Activated naive CD8-positive, alpha-beta T cell treated with anti-CD3 and anti-CD28 coated beads, Interleukin-2, amount 50 U/mL, for 24 hours (primary cell): ENCODE measurements around the gene SIRPB1.
"Not testable (repeated sequence)": the region's sequence is repeated elsewhere in the genome, so short reads cannot be mapped to it uniquely, and the experiment has no call there.

Source experiments
- ATAC-seq: fragments of 150-1000 bp; cut with Tn5 transposase; one replicate; pipeline ENCODE4 v1.10.0; 2021
- DNase-seq: peaks from one replicate; pipeline ENCODE4 v3.0.0; 2021
- H3K27ac Mint-ChIP-seq: one replicate; pipeline ENCODE4 v1.8.0; 2021; ENCODE audit warnings: mild to moderate bottlenecking, mixed read lengths
- H3K27me3 Mint-ChIP-seq: one replicate; pipeline ENCODE4 v1.8.0; 2021; ENCODE audit warnings: mixed read lengths
- H3K36me3 Mint-ChIP-seq: one replicate; pipeline ENCODE4 v1.8.0; 2021; ENCODE audit warnings: low read depth, mixed read lengths
- H3K4me1 Mint-ChIP-seq: one replicate; pipeline ENCODE4 v1.8.0; 2021; ENCODE audit warnings: mixed read lengths
- H3K4me3 Mint-ChIP-seq: one replicate; pipeline ENCODE4 v1.8.0; 2021; ENCODE audit warnings: mild to moderate bottlenecking, moderate library complexity, mixed read lengths
- H3K9me3 Mint-ChIP-seq: one replicate; pipeline ENCODE4 v1.8.0; 2021; ENCODE audit warnings: mixed read lengths

The SIRPB1 gene

DNA sequence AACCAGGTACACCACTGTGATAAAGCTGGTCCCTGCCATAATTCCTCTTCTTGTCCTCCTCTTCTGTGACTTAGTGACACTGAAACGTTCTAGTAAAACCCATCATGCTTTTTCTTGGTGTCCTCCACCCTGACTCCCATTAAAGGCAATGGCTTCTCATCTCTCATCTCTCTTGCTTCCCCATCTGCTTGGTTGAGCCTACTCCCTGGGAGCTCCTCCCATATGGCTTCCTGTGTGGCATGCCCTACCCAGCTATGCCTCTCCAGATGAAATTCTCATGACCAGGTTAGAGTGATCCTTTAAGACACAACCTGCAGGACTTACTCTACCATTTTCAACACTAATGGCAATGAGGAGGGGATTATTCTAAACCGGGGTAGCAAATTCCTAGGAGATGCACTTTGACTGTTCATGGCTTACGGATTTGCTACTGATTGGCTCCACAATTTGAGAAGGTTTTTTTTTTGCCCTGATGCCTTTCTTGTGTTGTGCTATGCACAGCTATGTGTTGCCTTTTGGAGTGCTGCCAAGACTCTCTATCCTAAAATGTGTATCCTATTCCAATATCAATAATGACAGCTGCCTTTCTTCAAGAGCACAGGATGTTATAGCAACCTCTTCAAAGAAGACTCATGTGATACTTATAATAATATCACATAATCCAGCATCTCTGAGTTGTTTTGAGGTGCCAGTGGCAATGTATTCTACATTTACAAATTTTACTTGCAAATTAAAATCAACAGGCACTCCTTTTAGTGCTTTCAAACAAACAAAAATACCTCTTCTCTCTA, 31.7 kb upstream of the SIRPB1 start:
- Mint-ChIP-seq H3K4me3 (no peak overlapping the region), H3K27ac (peak overlapping the region; percentile 72), H3K27me3 (no peaks in the 10 kb centered on the region), H3K36me3 (peaks cover 48% of the 10 kb centered on the region), H3K9me3 (peaks cover 16% of the 10 kb centered on the region), H3K4me1 (peaks cover 86% of the 10 kb centered on the region)
- no peak for DNase-seq
- no peak for ATAC-seq

DNA sequence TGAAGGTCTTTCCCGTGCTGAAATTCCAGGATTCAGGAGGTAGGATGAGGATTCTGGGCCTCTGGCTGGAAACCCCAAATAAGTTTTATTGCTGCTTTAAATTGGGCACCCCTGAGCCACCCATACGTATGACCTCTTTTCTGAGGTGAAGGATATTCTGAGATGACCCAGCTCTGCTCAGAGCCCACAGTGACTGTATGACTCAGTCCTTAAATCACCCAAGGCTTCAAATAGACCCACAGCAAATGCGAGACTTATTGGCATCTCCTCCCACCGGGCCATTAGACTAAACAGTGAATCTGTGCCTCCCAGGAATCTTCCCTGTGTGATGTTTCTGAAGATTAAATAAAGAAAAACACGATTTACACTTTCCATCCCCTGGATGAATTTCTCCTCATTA, 28.3 kb upstream of the SIRPB1 start:
- Mint-ChIP-seq H3K27me3 (no peaks in the 10 kb centered on the region), H3K36me3 (peaks cover 40% of the 10 kb centered on the region), H3K4me1 (peaks cover 80% of the 10 kb centered on the region), H3K4me3 (no peak overlapping the region), H3K9me3 (peaks cover under 1% of the 10 kb centered on the region), H3K27ac (peak overlapping the region; percentile 63)
- DNase-seq (no peak), ATAC-seq (peak; percentile 65)

DNA sequence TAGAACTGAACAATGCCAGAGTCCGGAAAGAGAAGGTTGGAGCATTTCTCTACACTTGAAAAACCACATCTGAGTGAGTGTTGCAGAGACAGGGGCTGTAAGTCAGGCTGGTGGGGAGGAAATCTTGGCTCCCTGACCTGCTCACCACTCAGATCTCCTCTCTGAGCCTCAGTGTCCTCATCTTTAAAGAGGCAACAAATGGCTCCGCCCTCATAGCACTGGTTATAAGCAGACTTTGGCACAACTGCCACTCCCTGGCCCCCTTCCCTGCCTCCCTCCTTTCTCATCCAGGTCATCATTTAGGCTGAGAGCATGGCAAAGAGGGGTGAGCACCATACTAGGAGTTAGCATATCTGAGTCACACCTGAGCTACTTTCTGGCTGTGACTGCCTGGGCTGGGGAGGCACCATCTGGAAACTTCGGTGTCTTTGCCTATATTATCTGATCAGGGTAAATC, 27.2 kb upstream of the SIRPB1 start:
- Mint-ChIP-seq H3K4me1 (peaks cover 71% of the 10 kb centered on the region), H3K27me3 (no peaks in the 10 kb centered on the region), H3K9me3 (no peaks in the 10 kb centered on the region), H3K36me3 (peaks cover 35% of the 10 kb centered on the region), H3K4me3 (peak overlapping the region; percentile 16), H3K27ac (peak overlapping the region; percentile 92)
- DNase-seq (no peak), ATAC-seq (peak; percentile 83)

DNA sequence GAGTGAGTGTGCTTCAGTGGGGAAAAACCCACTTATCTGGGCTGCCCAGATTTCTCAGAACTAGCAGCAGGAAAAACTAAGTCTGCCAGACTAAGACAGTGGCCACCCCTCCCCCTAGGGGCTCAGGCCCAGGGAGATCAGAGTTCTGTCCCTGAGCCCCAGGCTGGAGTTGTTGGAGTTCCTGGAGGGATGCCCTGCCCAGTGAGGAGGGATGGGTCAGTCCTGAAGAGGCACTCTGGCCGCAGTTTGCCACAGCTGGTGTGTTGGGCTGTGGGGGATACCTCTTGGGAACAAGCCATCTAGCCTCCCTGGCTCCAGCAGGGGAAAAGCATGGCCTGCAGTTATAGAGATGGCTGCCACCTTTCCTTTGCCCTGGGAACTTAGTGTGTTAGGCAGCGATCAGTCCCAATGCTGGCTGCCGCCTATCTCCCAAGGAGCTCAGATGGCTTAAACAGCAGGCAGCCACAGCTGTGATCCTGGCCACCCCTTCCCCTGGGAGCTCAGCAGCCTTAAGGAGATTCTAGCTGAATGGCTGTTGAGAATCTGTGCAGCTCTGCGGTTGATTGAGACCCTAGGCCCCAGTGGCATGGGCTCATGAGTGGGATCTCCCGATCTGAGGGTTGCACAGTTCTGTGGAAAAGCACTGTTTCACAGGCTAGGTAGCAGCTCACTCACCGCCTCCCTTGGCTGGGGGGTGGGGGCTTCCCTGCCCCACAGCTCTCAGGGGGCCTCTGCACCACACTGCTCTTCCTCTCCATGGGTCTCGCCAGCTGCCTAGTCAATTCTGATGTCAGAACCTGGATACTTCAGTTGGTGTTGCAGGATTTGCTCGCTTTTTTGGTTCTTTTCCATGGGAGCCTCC, 24.5 kb upstream of the SIRPB1 start:
- Mint-ChIP-seq H3K36me3 (peaks cover 32% of the 10 kb centered on the region), H3K27ac (peak overlapping the region; percentile 51), H3K4me1 (peaks cover 53% of the 10 kb centered on the region), H3K9me3 (no peaks in the 10 kb centered on the region), H3K27me3 (no peaks in the 10 kb centered on the region), H3K4me3 (no peak overlapping the region)
- DNase-seq (no peak), ATAC-seq (no peak)

DNA sequence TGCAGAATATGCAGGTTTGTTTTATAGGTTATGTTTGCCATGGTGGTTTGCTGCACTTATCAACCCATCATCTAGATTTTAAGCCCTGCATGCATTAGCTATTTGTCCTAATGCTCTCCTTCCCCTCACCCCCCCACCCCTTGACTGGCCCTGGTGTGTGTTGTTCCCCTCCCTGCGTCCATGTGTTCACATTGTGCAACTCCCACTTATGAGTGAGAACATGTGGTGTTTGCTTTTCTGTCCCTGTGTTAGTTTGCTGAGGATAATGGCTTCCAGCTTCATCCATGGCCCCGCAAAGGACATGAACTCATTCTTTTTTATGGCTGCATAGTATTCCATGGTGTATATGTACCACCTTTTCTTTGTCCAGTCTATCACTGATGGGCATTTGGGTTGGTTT, 18.8 kb upstream of the SIRPB1 start:
- H3K36me3 Mint-ChIP-seq = peaks cover 21% of the 10 kb centered on the region
- peaks cover 32% of the 10 kb centered on the region for H3K4me1 Mint-ChIP-seq
- not testable (repeated sequence) for ATAC-seq

DNA sequence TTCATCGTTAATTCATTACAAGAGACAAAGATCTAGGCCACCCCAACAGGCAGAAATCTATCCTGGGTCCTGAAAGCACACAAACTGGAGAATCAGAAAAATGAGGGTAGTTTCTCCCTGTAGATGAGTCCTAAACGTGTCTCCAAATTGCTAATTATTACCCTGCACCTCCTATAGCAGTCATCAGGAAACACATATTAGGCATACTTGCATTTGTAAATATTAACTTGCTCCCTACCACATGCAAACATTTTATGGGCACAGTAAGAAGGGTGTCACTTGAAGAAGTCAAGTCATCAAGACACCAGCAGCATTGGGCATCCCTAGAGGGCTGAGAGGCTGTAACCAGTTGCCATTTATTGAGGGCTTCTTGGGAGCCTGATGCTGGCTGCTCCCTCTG, 17.9 kb upstream of the SIRPB1 start:
- Mint-ChIP-seq H3K27me3 (no peaks in the 10 kb centered on the region), H3K9me3 (no peaks in the 10 kb centered on the region), H3K36me3 (peaks cover 23% of the 10 kb centered on the region), H3K4me1 (peaks cover 39% of the 10 kb centered on the region), H3K27ac (no peak overlapping the region), H3K4me3 (no peak overlapping the region)
- ATAC-seq (no peak), DNase-seq (no peak)

More for the DNA sequence above, 18.8 kb upstream of the SIRPB1 start:
- H3K27ac Mint-ChIP-seq, H3K27me3 Mint-ChIP-seq, H3K4me3 Mint-ChIP-seq, DNase-seq, H3K9me3 Mint-ChIP-seq: not testable (repeated sequence)

DNA sequence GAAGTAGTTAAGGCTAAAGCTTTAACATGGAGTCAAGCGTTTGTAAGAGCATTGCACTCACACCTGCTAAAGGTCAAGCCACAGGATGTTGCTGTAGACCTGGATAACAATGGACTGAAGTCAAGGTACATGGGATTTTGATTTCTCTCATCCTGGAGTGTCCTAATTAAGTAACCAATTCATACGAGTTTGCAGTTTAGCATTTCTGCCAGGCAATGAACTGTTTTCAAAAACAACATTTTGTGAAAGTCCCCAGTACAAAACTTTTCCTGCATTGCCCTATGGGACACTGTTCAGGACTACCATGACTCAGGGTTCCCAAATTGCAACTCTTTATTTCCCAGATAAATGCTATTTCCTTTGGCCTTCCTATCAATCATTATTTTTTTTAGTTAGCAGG, 17.4 kb upstream of the SIRPB1 start:
- H3K4me1 Mint-ChIP-seq = peaks cover 45% of the 10 kb centered on the region
- no peak overlapping the region for H3K4me3 Mint-ChIP-seq
- DNase-seq = no peak
- no peaks in the 10 kb centered on the region for H3K27me3 Mint-ChIP-seq
- no peaks in the 10 kb centered on the region for H3K9me3 Mint-ChIP-seq
- ATAC-seq = no peak
- H3K36me3 Mint-ChIP-seq = peaks cover 23% of the 10 kb centered on the region
- H3K27ac Mint-ChIP-seq = no peak overlapping the region

DNA sequence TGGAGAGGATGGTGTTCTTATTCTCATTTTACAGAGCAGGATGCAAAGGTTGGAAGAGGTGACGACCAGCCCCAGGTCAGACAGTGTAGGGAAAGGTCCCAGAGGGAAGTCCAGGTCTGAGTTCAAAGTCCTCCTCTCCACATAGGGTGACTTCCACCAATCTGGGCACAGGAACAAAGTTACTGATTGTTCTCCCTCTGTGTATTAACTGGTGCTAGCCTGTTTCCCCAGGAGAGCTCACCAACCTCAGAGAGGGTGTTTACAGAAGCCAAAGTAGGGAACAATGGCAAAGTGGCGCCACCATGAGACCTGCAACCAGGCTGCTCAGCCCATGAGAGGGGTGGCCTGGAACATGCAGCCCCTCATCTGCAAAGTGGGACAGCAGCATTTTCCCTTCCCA, 16.8 kb upstream of the SIRPB1 start:
- Mint-ChIP-seq H3K27ac (peak overlapping the region; percentile 45), H3K36me3 (peaks cover 26% of the 10 kb centered on the region)

DNA sequence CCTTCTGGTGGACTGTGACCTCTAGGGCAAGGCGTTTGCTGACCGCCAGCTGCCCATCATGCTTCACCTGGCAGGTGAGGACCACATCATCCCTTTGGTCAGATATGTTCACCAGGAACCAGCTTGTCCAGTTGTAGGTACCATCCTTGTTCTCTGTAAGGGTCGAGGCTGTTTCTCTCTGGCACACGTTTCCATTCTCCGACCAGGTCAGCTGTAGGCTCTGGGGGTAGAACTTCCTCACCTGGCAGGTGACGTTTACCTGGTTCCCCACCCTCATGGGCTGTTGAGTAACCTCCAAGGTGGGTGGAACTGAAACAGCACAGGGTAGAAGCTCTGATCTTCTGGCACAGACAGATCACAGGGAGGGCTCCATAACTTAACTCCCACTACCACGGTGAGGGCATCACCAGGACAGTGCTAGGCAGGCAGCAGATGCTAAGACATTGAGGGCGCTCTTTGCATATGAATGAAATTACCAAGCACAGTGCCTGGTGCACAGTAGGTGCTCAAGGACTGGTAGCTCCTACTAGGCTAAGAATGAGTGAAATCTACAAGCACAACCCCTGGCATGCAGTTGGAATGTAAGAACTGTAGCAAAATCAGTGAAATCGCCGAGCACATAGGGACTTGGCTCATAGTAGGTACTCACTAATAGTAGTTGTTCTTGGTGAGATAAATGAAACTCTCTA, 15.6 kb upstream of the SIRPB1 start:
- no peak for ATAC-seq
- Mint-ChIP-seq H3K9me3 (no peaks in the 10 kb centered on the region), H3K27ac (no peak overlapping the region), H3K27me3 (no peaks in the 10 kb centered on the region), H3K4me1 (peaks cover 63% of the 10 kb centered on the region), H3K36me3 (peaks cover 30% of the 10 kb centered on the region), H3K4me3 (no peak overlapping the region)
- no peak for DNase-seq

More for the DNA sequence above, 16.8 kb upstream of the SIRPB1 start:
- H3K27me3 Mint-ChIP-seq = no peaks in the 10 kb centered on the region
- peaks cover 51% of the 10 kb centered on the region for H3K4me1 Mint-ChIP-seq
- DNase-seq = no peak
- no peak for ATAC-seq
- no peak overlapping the region for H3K4me3 Mint-ChIP-seq
- no peaks in the 10 kb centered on the region for H3K9me3 Mint-ChIP-seq

DNA sequence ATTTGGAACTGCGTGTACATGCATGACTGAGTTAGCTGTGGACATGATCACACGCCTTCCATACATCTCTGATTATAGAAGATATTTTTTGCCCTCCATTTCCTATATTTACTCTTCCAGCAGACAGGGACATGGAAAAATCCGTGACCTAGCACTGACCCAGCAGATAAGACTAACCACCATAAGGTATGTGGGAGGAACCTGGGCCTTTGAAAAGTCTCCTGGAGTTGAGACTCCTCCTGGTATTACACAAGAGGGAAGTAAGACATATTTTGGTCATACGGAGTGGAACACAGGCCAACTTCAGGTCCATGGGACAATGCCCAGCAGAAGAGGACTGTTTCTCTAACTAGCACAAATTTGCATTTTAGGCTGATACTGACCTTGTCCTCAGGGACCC, 13.7 kb upstream of the SIRPB1 start:
- peak overlapping the region; percentile 47 for H3K27ac Mint-ChIP-seq
- no peaks in the 10 kb centered on the region for H3K9me3 Mint-ChIP-seq
- H3K4me1 Mint-ChIP-seq = peaks cover 70% of the 10 kb centered on the region
- no peaks in the 10 kb centered on the region for H3K27me3 Mint-ChIP-seq
- ATAC-seq (no peak), DNase-seq (no peak)
- peaks cover 35% of the 10 kb centered on the region for H3K36me3 Mint-ChIP-seq
- H3K4me3 Mint-ChIP-seq = no peak overlapping the region

DNA sequence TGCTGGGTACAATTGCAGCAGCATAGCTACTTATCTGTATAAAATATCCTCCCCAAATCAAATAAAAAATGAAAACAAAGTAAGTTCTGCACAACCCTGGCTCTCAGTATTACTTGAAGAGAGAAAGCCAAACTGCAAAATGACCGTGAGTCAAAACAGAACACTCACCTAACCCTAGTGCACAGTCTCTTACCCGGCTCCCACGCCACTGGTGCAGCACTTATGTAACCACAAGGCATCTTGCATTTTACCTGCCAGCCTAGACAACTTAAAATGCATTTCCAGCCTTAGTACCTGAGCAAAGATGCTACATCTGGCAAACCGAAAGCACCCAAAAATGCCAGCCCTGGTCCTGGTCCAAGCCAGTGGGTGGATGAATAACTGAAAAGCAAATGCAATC, 12.4 kb upstream of the SIRPB1 start:
- Mint-ChIP-seq H3K4me3 (peak overlapping the region; percentile 39), H3K4me1 (peaks cover 76% of the 10 kb centered on the region), H3K9me3 (no peaks in the 10 kb centered on the region), H3K27me3 (no peaks in the 10 kb centered on the region), H3K27ac (peak overlapping the region; percentile 48), H3K36me3 (peaks cover 37% of the 10 kb centered on the region)
- peak; percentile 88 for ATAC-seq
- no peak for DNase-seq

DNA sequence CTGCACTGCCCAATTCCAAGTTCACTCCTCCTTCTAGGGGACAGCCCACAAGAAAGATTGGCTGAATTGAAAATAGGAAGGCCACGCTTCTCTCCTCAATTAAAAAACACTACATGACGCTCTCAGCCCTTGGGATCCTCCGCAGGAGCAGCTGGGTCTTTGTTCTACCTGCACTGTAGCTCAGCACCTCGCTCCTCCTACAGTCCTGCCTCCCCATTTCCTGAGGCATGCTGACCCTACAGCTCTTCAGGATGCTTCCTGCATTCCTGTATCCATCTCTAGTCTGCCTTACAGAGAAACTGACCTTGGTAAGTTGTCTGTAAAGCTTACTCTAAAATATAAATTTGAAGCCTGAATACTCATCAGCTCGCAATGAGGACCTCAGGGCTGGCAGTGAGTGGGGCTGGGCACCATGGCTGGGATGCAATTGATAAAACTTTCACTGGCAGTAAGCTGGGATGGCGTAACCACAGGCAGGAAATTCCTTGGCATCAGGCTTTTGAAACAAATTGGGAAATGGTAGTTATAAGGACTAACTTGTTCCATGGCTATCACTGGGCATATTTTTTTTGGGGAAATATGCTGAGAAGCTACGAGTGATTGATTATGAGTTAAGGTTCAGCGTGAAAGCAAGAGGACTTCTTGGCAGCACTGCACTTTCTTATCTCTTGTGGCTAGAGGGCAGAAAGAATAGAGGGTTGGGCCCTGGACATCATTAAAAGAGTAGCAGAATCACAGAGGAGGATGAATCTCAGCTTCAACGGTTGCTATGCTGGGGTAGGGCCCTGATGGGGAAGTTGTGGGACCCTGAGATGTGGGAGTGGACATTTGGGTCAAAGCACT, 11.7 kb upstream of the SIRPB1 start:
- H3K4me1 Mint-ChIP-seq = peaks cover 76% of the 10 kb centered on the region
- no peaks in the 10 kb centered on the region for H3K9me3 Mint-ChIP-seq
- DNase-seq = no peak
- peaks cover 37% of the 10 kb centered on the region for H3K36me3 Mint-ChIP-seq
- peak overlapping the region; percentile 48 for H3K27ac Mint-ChIP-seq
- peak overlapping the region; percentile 39 for H3K4me3 Mint-ChIP-seq
- ATAC-seq = peak; percentile 2
- H3K27me3 Mint-ChIP-seq = no peaks in the 10 kb centered on the region

DNA sequence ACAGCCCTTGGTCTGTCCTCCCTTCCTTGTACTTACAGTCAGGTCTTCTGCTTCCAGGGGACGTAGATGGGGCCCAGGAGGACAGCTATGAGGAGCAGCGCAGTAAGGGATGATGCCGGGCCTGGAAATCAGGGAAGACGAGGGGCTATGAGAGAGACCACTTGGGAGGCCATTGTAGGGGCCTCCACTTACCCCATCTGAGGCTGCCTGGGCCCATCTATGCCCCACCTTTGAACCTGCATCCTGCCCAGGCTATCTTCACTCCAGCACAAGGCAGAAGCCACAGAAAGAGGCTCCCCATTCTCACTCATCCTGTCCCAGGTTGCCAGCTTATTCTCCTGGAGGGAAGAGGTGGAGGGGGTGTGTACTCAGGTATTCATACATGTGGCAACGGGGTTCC, 10.4 kb upstream of the SIRPB1 start:
- DNase-seq (no peak), ATAC-seq (no peak)
- no peaks in the 10 kb centered on the region for H3K27me3 Mint-ChIP-seq
- peaks cover 84% of the 10 kb centered on the region for H3K4me1 Mint-ChIP-seq
- H3K36me3 Mint-ChIP-seq = peaks cover 28% of the 10 kb centered on the region
- H3K4me3 Mint-ChIP-seq = no peak overlapping the region
- H3K27ac Mint-ChIP-seq = no peak overlapping the region
- H3K9me3 Mint-ChIP-seq = no peaks in the 10 kb centered on the region

DNA sequence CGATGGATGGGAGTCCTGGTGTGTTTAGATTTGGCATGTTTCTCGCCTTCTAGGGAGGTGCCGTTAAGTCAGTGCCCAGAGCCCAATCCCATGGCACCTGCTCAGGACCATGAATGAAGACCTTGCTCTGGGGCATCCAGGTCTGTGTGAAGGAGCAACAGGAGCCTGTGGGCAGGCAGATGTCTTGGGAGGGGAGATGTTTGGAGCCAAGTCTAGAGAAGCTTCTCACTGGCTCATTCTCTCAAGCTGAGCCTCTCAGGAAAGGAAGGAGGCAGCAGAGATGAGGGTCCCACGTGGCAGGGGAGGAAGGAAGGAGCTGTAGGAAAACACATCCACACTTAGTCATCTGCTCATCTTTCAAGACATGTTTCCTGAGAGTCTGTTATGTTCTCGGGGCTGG, 9.5 kb upstream of the SIRPB1 start:
- Mint-ChIP-seq H3K4me3 (no peak overlapping the region), H3K9me3 (no peaks in the 10 kb centered on the region), H3K27me3 (no peaks in the 10 kb centered on the region), H3K36me3 (peaks cover 25% of the 10 kb centered on the region), H3K4me1 (peaks cover 90% of the 10 kb centered on the region), H3K27ac (peak overlapping the region; percentile 20)
- ATAC-seq (no peak), DNase-seq (no peak)
